ENCODE results near the gene ARMC3. TPM values are rescaled to one million over a fixed set of nuclear protein-coding genes. Genes with fewer than 3 reads are reported as not detected.
A peak's percentile ranks its signal among the peaks of the same experiment; 100 is the strongest.
"Not testable (repeated sequence)": the region's sequence is repeated elsewhere in the genome, so short reads cannot be mapped to it uniquely, and the experiment has no call there.

ARMC3 gene
- not detected in 2 replicates for total RNA-seq (2014; rRNA removed; shearing (Covaris generic); ENCODE audit: low replicate concordance)

GRCh38 chr10:22927661-22928403, at the start of gene ARMC3:
ARMC3 (plus strand) TSS chr10:22928053; CDS start chr10:22931997, 3,944 bp downstream.
- Histone ChIP-seq H3K4me3 (no peak within 1 kb of the TSS), H3K36me3 (no peaks in the 10 kb centered on the region)
- DNase-seq, result peak; percentile 7

GRCh38 chr10:22891797-22892196, 36.1 kb upstream of the ARMC3 start:
- Histone ChIP-seq H3K27me3 (no peaks in the 10 kb centered on the region), H3K4me3 (no peak overlapping the region), H3K9me3 (peaks cover 3% of the 10 kb centered on the region; the same call in 1 of the 2 replicates), H3K36me3 (no peaks in the 10 kb centered on the region)
- no peak for DNase-seq

More at GRCh38 chr10:22927661-22928403, at the start of gene ARMC3:
- H3K9me3 ChIP-seq, result no peaks in the 10 kb centered on the region
- no peaks in the 10 kb centered on the region; the same call in 1 of the 2 replicates for H3K27me3 ChIP-seq

- DNase-seq, result no peak
- no peaks in the 10 kb centered on the region for H3K36me3 ChIP-seq
- peaks cover 3% of the 10 kb centered on the region; the same call in 1 of the 2 replicates for H3K9me3 ChIP-seq
- H3K27me3 ChIP-seq, result no peaks in the 10 kb centered on the region
- no peak overlapping the region for H3K4me3 ChIP-seq
These were observed 34.1 kb upstream of the ARMC3 start for GRCh38 chr10:22893781-22894180.

GRCh38 chr10:22894714-22895113, 33.1 kb upstream of the ARMC3 start:
- DNase-seq, result no peak
- Histone ChIP-seq H3K27me3 (no peaks in the 10 kb centered on the region), H3K4me3 (no peak overlapping the region), H3K9me3 (peaks cover 3% of the 10 kb centered on the region; the same call in 1 of the 2 replicates), H3K36me3 (no peaks in the 10 kb centered on the region)

GRCh38 chr10:22895252-22895651, 32.6 kb upstream of the ARMC3 start:
- Histone ChIP-seq H3K36me3 (no peaks in the 10 kb centered on the region), H3K9me3 (peaks cover 3% of the 10 kb centered on the region; the same call in 1 of the 2 replicates), H3K4me3 (no peak overlapping the region), H3K27me3 (no peaks in the 10 kb centered on the region)
- DNase-seq, result no peak

GRCh38 chr10:22897371-22897770, 30.5 kb upstream of the ARMC3 start:
- Histone ChIP-seq H3K4me3 (no peak overlapping the region), H3K36me3 (no peaks in the 10 kb centered on the region), H3K27me3 (no peaks in the 10 kb centered on the region), H3K9me3 (no peaks in the 10 kb centered on the region)
- DNase-seq, result no peak

- DNase-seq, result no peak
These were observed 28.5 kb upstream of the ARMC3 start for GRCh38 chr10:22899307-22899706.

GRCh38 chr10:22899775-22900174, 28.1 kb upstream of the ARMC3 start:
- Histone ChIP-seq H3K27me3 (no peaks in the 10 kb centered on the region), H3K36me3 (no peaks in the 10 kb centered on the region), H3K4me3 (no peak overlapping the region), H3K9me3 (no peaks in the 10 kb centered on the region)
- no peak for DNase-seq

More at GRCh38 chr10:22899307-22899706, 28.5 kb upstream of the ARMC3 start:
- Histone ChIP-seq H3K9me3 (no peaks in the 10 kb centered on the region), H3K27me3 (no peaks in the 10 kb centered on the region), H3K36me3 (no peaks in the 10 kb centered on the region), H3K4me3 (no peak overlapping the region)

GRCh38 chr10:22900841-22901601, 26.8 kb upstream of the ARMC3 start:
- no peaks in the 10 kb centered on the region for H3K9me3 ChIP-seq
- DNase-seq, result no peak
- no peak overlapping the region for H3K4me3 ChIP-seq

GRCh38 chr10:22902147-22902546, 25.7 kb upstream of the ARMC3 start:
- not testable (repeated sequence) for H3K9me3 ChIP-seq, H3K27me3 ChIP-seq, H3K4me3 ChIP-seq, H3K36me3 ChIP-seq, DNase-seq

More at GRCh38 chr10:22900841-22901601, 26.8 kb upstream of the ARMC3 start:
- Histone ChIP-seq H3K27me3 (no peaks in the 10 kb centered on the region), H3K36me3 (no peaks in the 10 kb centered on the region)

- no peaks in the 10 kb centered on the region for H3K36me3 ChIP-seq
- H3K9me3 ChIP-seq, result no peaks in the 10 kb centered on the region
- H3K27me3 ChIP-seq, result no peaks in the 10 kb centered on the region
- H3K4me3 ChIP-seq, result no peak overlapping the region
- no peak for DNase-seq
These were observed 24.2 kb upstream of the ARMC3 start for GRCh38 chr10:22903694-22904093.

GRCh38 chr10:22906767-22907166, 21.1 kb upstream of the ARMC3 start:
- no peak overlapping the region for H3K4me3 ChIP-seq
- no peaks in the 10 kb centered on the region for H3K36me3 ChIP-seq

GRCh38 chr10:22908837-22909236, 19.0 kb upstream of the ARMC3 start:
- no peaks in the 10 kb centered on the region for H3K27me3 ChIP-seq
- H3K4me3 ChIP-seq, result no peak overlapping the region
- no peaks in the 10 kb centered on the region for H3K36me3 ChIP-seq
- no peak for DNase-seq
- H3K9me3 ChIP-seq, result no peaks in the 10 kb centered on the region

More at GRCh38 chr10:22906767-22907166, 21.1 kb upstream of the ARMC3 start:
- Histone ChIP-seq H3K27me3 (no peaks in the 10 kb centered on the region), H3K9me3 (no peaks in the 10 kb centered on the region)
- no peak for DNase-seq

GRCh38 chr10:22909673-22910072, 18.2 kb upstream of the ARMC3 start:
- H3K27me3 ChIP-seq, H3K36me3 ChIP-seq, H3K4me3 ChIP-seq, DNase-seq, H3K9me3 ChIP-seq: not testable (repeated sequence)

GRCh38 chr10:22911067-22911466, 16.8 kb upstream of the ARMC3 start:
- H3K4me3 ChIP-seq, result no peak overlapping the region
- no peaks in the 10 kb centered on the region for H3K9me3 ChIP-seq
- no peak for DNase-seq
- H3K36me3 ChIP-seq, result no peaks in the 10 kb centered on the region
- no peaks in the 10 kb centered on the region for H3K27me3 ChIP-seq

- H3K27me3 ChIP-seq, result no peaks in the 10 kb centered on the region
- H3K36me3 ChIP-seq, result no peaks in the 10 kb centered on the region
- H3K4me3 ChIP-seq, result no peak overlapping the region
- DNase-seq, result no peak
- peaks cover 1% of the 10 kb centered on the region; the same call in 1 of the 2 replicates for H3K9me3 ChIP-seq
These were observed 15.7 kb upstream of the ARMC3 start for GRCh38 chr10:22911889-22912762.

Measured in MG63 (cell line).